DND-41 (cell line): ENCODE measurements around the gene FREY1.

Experiments used
- ATAC-seq: fragments of 200-7000 bp; cut with Tn5 transposase; 3 replicates; pipeline ENCODE4 v1.9.1; 2021; ENCODE audit warnings: low read depth; ENCODE audit not compliant: insufficient read depth
- DNase-seq: peaks from one replicate; pipeline ENCODE4 v3.0.0-alpha.2; 2020
- H2AFZ ChIP-seq: 2 replicates; pipeline ENCODE4 v1.6.0; 2012; ENCODE audit warnings: low read depth, low read length
- H3K27ac ChIP-seq: 2 replicates; pipeline ENCODE4 v1.5.1; 2012; ENCODE audit warnings: low read length, inconsistent platforms
- H3K27me3 ChIP-seq: fragments of 200-600 bp; sonication (generic); 2 replicates; pipeline ENCODE4 v1.6.0; 2012; ENCODE audit warnings: low read length, mild to moderate bottlenecking, inconsistent platforms; ENCODE audit not compliant: insufficient read depth, poor library complexity
- H3K36me3 ChIP-seq: 2 replicates; pipeline ENCODE4 v1.5.1; 2012; ENCODE audit warnings: low read length, inconsistent platforms; ENCODE audit not compliant: insufficient read depth
- H3K4me1 ChIP-seq: 2 replicates; pipeline ENCODE4 v1.5.1; 2012; ENCODE audit warnings: mild to moderate bottlenecking, low read length; ENCODE audit not compliant: insufficient read depth
- H3K4me2 ChIP-seq: 2 replicates; pipeline ENCODE4 v1.6.0; 2012; ENCODE audit warnings: mild to moderate bottlenecking, moderate library complexity, low read length, inconsistent platforms; ENCODE audit not compliant: insufficient read depth
- H3K4me3 ChIP-seq, 2 experiments: fragments of 200-600 bp in 1 of 2; shearing (Covaris generic) in 1 of 2; 2 replicates each; pipeline ENCODE4 v1.5.1; 2012 to 2016; ENCODE audit warnings: inconsistent platforms in 2 of 2, low read length in 2 of 2, mild to moderate bottlenecking in 2 of 2, low read depth in 1 of 2, moderate library complexity in 1 of 2
- H3K79me2 ChIP-seq: 2 replicates; pipeline ENCODE4 v1.6.0; 2012; ENCODE audit warnings: low read length, inconsistent platforms; ENCODE audit not compliant: insufficient read depth
- H3K9ac ChIP-seq: 2 replicates; pipeline ENCODE4 v1.6.0; 2012; ENCODE audit warnings: low read depth, mild to moderate bottlenecking, inconsistent platforms, low read length, moderate library complexity
- H3K9me3 ChIP-seq: 2 replicates; pipeline ENCODE4 v1.5.1; 2012; ENCODE audit warnings: low read length, moderate library complexity, mild to moderate bottlenecking, inconsistent platforms; ENCODE audit not compliant: insufficient read depth, severe bottlenecking
- H4K20me1 ChIP-seq: 2 replicates; pipeline ENCODE4 v1.6.0; 2012; ENCODE audit warnings: low read length; ENCODE audit not compliant: insufficient read depth
- EZH2 ChIP-seq: IDR thresholded peaks from 3 replicates; pipeline ENCODE4 v1.6.1; 2012; ENCODE audit warnings: borderline replicate concordance, low read depth, mild to moderate bottlenecking, moderate library complexity, low read length, inconsistent platforms; ENCODE audit not compliant: severe bottlenecking
- TF ChIP-seq, protein P1 (sequence below): IDR thresholded peaks from 2 replicates; pipeline ENCODE4 v1.5.1; 2012; ENCODE audit warnings: borderline replicate concordance, low read length, moderate library complexity, mild to moderate bottlenecking; ENCODE audit not compliant: poor library complexity, severe bottlenecking; ENCODE audit errors: extremely low read depth

FREY1 gene

DNA sequence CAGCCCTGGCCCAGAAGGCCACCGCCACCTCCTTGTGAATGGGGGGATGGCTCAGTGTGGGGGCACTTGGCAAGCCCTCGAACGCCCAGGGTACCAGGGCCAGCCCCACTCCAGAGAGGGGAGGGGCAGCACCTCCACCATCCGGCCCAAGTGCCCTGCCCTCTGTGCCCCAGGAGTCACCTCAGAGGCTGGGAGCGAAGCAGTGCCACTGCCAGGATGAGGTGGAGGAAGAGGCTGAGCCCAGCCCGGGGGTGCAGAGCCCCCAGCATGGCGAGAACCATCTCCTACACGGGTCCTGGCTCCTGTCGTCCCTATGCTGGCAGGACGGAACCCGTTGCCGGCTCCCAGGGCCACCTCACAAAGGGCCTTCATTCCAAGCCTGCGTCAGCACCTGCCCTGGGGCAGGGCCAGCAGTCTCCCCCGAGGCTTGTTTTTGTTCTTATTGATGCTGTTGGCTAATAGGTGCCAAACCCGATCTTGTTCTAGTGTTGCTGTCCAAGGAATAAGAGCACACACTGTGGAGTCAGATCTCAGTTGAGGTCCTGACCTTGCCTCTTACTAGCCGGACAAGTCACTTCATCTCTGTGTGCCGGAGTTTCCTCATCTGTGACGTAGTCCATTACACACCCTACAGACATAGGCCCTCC lies at the start of gene FREY1:
FREY1 (minus strand) TSS at position 307 of the 647 bp plus-strand sequence; CDS start at position 281, 26 bp downstream.
- TF ChIP-seq, protein P1, sequence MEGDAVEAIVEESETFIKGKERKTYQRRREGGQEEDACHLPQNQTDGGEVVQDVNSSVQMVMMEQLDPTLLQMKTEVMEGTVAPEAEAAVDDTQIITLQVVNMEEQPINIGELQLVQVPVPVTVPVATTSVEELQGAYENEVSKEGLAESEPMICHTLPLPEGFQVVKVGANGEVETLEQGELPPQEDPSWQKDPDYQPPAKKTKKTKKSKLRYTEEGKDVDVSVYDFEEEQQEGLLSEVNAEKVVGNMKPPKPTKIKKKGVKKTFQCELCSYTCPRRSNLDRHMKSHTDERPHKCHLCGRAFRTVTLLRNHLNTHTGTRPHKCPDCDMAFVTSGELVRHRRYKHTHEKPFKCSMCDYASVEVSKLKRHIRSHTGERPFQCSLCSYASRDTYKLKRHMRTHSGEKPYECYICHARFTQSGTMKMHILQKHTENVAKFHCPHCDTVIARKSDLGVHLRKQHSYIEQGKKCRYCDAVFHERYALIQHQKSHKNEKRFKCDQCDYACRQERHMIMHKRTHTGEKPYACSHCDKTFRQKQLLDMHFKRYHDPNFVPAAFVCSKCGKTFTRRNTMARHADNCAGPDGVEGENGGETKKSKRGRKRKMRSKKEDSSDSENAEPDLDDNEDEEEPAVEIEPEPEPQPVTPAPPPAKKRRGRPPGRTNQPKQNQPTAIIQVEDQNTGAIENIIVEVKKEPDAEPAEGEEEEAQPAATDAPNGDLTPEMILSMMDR, result no peak
- TF ChIP-seq EZH2, result no peak
- Histone ChIP-seq H2AFZ (no peak within 1 kb of the TSS), H4K20me1 (peaks cover 7% of the 10 kb centered on the region; the same call in 1 of the 2 replicates), H3K27me3 (no peaks in the 10 kb centered on the region), H3K79me2 (no peaks in the 10 kb centered on the region), H3K9ac (no peak within 1 kb of the TSS), H3K36me3 (peaks cover 25% of the 10 kb centered on the region), H3K27ac (no peak within 1 kb of the TSS), H3K4me1 (no peaks in the 10 kb centered on the region), H3K9me3 (no peaks in the 10 kb centered on the region), H3K4me2 (no peak within 1 kb of the TSS), H3K4me3 (no peak within 1 kb of the TSS)
- DNase-seq (no peak), ATAC-seq (0 out of 3 replicates have a peak, but pooled peaks have one; percentile 4)

- no peaks in the 10 kb centered on the region for H4K20me1 ChIP-seq
- no peak overlapping the region for H3K9ac ChIP-seq
- no peak overlapping the region for H3K4me2 ChIP-seq
- H3K27me3 ChIP-seq, result no peaks in the 10 kb centered on the region
- peaks cover 71% of the 10 kb centered on the region for H3K36me3 ChIP-seq
- H3K4me1 ChIP-seq, result no peaks in the 10 kb centered on the region
- no peak overlapping the region for H3K27ac ChIP-seq
- H3K9me3 ChIP-seq, result no peaks in the 10 kb centered on the region
- DNase-seq, result no peak
- H3K4me3 ChIP-seq, result no peak overlapping the region
- H2AFZ ChIP-seq, result no peak overlapping the region
- no peak for TF ChIP-seq EZH2
- TF ChIP-seq, protein P1, result no peak
- ATAC-seq, result no peak
- no peaks in the 10 kb centered on the region for H3K79me2 ChIP-seq
Observed at GRCh38 chr11:45949992-45950407, 42.9 kb upstream of the FREY1 start.

DNA sequence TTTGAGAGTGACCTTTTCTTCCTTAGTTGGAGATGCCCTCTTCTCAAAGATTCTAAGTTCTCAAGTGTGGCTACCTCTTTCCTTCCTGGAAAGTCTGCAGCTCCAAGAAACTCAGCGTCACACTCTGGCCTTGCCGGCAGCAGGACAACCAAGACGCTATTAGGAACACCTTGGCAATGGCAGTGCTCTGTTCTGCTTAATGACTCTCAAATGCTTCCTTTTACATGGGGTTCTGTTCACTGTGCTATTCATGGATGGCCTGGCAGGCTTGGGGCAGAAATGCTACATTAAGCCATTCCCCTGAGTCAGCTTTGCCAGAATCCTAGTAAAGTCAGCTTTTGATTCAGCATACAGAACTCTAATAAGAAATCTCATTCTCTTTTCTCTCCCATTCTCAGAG lies 41.3 kb upstream of the FREY1 start:
- H3K4me1 ChIP-seq, result no peaks in the 10 kb centered on the region
- DNase-seq, result no peak
- no peak overlapping the region for H3K4me2 ChIP-seq
- no peak overlapping the region for H3K27ac ChIP-seq
- no peaks in the 10 kb centered on the region for H3K79me2 ChIP-seq
- peaks cover 72% of the 10 kb centered on the region for H3K36me3 ChIP-seq
- H3K4me3 ChIP-seq, result no peak overlapping the region
- no peaks in the 10 kb centered on the region for H3K9me3 ChIP-seq
- no peak for TF ChIP-seq EZH2
- TF ChIP-seq, protein P1, result no peak
- no peaks in the 10 kb centered on the region for H3K27me3 ChIP-seq
- H3K9ac ChIP-seq, result no peak overlapping the region
- H4K20me1 ChIP-seq, result no peaks in the 10 kb centered on the region
- no peak overlapping the region for H2AFZ ChIP-seq
- ATAC-seq, result no peak

GRCh38 chr11:45947885-45948284 lies 40.8 kb upstream of the FREY1 start:
- H3K27me3 ChIP-seq, result no peaks in the 10 kb centered on the region
- no peak overlapping the region for H3K9ac ChIP-seq
- TF ChIP-seq, protein P1, result no peak
- H3K4me2 ChIP-seq, result no peak overlapping the region
- H3K36me3 ChIP-seq, result peaks cover 68% of the 10 kb centered on the region
- no peaks in the 10 kb centered on the region for H3K4me1 ChIP-seq
- no peaks in the 10 kb centered on the region for H3K9me3 ChIP-seq
- H3K27ac ChIP-seq, result no peak overlapping the region
- no peaks in the 10 kb centered on the region for H3K79me2 ChIP-seq
- no peak for DNase-seq
- no peaks in the 10 kb centered on the region for H4K20me1 ChIP-seq
- no peak overlapping the region for H3K4me3 ChIP-seq
- H2AFZ ChIP-seq, result no peak overlapping the region
- no peak for ATAC-seq
